GM23248 (cell line): Measurements from ENCODE around the gene C1QTNF6.

Experiments used
- EZH2 ChIP-seq: fragments of 200-600 bp; sonication (generic); IDR thresholded peaks from 2 replicates; pipeline ENCODE4 v1.6.1; 2018; ENCODE audit warnings: antibody characterized with exemption, mild to moderate bottlenecking; ENCODE audit not compliant: insufficient read depth, poor library complexity, severe bottlenecking
- EZH2phosphoT487 ChIP-seq: fragments of 200-600 bp; sonication (generic); IDR thresholded peaks from 2 replicates; pipeline ENCODE4 v1.6.1; 2018; ENCODE audit warnings: antibody characterized with exemption, moderate library complexity, mild to moderate bottlenecking, low read depth; ENCODE audit not compliant: insufficient read depth

DNA sequence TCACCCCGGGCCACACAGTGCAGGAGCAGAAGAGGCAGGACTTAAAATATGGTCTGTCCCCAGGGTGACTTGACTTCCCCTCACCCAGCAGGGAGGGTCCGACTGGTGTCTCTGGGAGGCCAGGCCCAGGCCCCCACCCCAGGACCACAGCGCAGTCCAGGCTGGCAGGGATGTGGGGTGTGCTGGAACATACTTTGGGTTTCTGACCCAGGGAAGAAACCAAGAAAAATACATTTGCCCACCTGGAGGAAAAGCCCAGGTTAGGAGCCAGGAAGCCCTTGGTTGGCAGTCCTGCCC is 5.2 kb downstream of the C1QTNF6 start:
- TF ChIP-seq EZH2 (no peak), EZH2phosphoT487 (no peak)
